Karpas-422 (cell line): ENCODE measurements around the gene C4A. TPM values are rescaled to one million over a fixed set of nuclear protein-coding genes. Genes with fewer than 3 reads are reported as not detected.
A peak's percentile ranks its signal among the peaks of the same experiment; 100 is the strongest.

Source experiments
- DNase-seq: peaks from one replicate; pipeline ENCODE4 v3.0.0-alpha.2; 2015
- H2AFZ ChIP-seq: fragments of 200-600 bp; sonication (generic); 2 replicates; pipeline ENCODE4 v1.6.1; 2014; ENCODE audit warnings: antibody characterized with exemption, low read length, mixed read lengths
- H3K27ac ChIP-seq: fragments of 200-600 bp; sonication (generic); 2 replicates; pipeline ENCODE4 v1.5.1; 2014; ENCODE audit warnings: mild to moderate bottlenecking, low read length, moderate library complexity
- H3K27me3 ChIP-seq: fragments of 200-600 bp; sonication (generic); 2 replicates; pipeline ENCODE4 v1.6.1; 2014; ENCODE audit warnings: low read length, mixed read lengths
- H3K36me3 ChIP-seq: fragments of 200-600 bp; sonication (generic); 2 replicates; pipeline ENCODE4 v1.6.1; 2014; ENCODE audit warnings: low read length, mixed read lengths; ENCODE audit not compliant: insufficient read depth
- H3K4me1 ChIP-seq: fragments of 200-600 bp; sonication (generic); 2 replicates; pipeline ENCODE4 v1.6.1; 2014; ENCODE audit warnings: mild to moderate bottlenecking, low read length, mixed read lengths
- H3K4me2 ChIP-seq: fragments of 200-600 bp; sonication (generic); 2 replicates; pipeline ENCODE4 v1.6.1; 2014; ENCODE audit warnings: low read length, low read depth, mild to moderate bottlenecking; ENCODE audit not compliant: poor library complexity, severe bottlenecking
- H3K4me3 ChIP-seq: fragments of 200-600 bp; sonication (generic); 2 replicates; pipeline ENCODE4 v1.5.1; 2014; ENCODE audit warnings: mild to moderate bottlenecking, antibody characterized with exemption, low read length, mixed read lengths
- H3K79me2 ChIP-seq: fragments of 200-600 bp; sonication (generic); 2 replicates; pipeline ENCODE4 v1.6.1; 2014; ENCODE audit warnings: mild to moderate bottlenecking, low read length, mixed read lengths
- H3K9ac ChIP-seq: fragments of 200-600 bp; sonication (generic); 2 replicates; pipeline ENCODE4 v1.6.0; 2014; ENCODE audit warnings: low read length
- H3K9me2 ChIP-seq: fragments of 200-600 bp; sonication (generic), shearing (Covaris generic); replicated peaks from 2 replicates; pipeline ENCODE4 v1.6.0; 2014; ENCODE audit warnings: mild to moderate bottlenecking, low read length, moderate library complexity; ENCODE audit not compliant: insufficient read depth
- H3K9me3 ChIP-seq: fragments of 300-700, 200-600 bp; sonication (generic); 2 replicates; pipeline ENCODE4 v1.6.1; 2014; ENCODE audit warnings: low read length, mixed read lengths
- H4K20me1 ChIP-seq: fragments of 200-600 bp; sonication (generic); 2 replicates; pipeline ENCODE4 v1.6.1; 2014; ENCODE audit warnings: mild to moderate bottlenecking, antibody characterized with exemption, low read length, low read depth; ENCODE audit not compliant: insufficient read depth
- total RNA-seq: library from RNA; depleted of rRNA; stranded (reverse); fragments of >200 nt; shearing (Covaris generic); gene quantifications from 2 replicates; pipeline ENCODE4 v1.2.3, GENCODE V29; 2014; ENCODE audit warnings: low replicate concordance

Gene C4A
- total RNA-seq, 1 experiment from 2014 or later: 2.9 TPM

DNA sequence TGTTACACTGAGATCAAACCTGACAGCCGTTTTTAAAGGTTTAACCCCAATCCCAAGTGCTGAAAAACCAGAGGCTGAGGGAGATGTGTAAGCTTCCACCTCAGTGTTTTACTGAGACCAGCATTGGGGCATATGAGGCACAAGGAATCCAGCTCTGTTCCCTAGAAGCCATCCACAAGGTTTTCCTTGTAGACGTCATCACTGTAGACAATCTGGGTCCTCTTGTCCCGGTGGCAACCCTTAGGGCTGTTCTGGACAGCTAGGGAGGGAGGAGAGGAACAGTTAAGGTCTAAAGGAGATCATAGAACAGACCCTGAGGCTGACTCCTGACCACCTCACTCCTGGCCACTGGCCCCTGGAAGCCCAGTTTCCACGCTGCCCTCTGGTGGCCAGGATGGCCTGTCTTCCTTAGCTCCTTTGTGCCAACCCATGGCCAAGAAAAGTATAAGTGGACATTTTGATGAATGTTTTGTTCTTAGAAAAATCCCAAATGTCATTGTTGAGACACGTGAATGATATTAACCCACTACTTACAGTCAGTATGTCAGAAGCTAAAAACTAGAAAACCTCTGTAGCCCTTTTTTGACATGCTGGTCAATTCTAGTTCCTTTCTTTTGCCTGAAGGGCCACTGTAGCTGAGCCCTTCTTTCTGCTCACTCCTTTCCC, 29.6 kb upstream of the C4A start:
- Histone ChIP-seq H3K9ac (no peak overlapping the region), H3K36me3 (peaks cover 22% of the 10 kb centered on the region), H3K4me3 (no peak overlapping the region), H3K79me2 (peaks cover 8% of the 10 kb centered on the region), H3K4me2 (no peak overlapping the region), H3K4me1 (peaks cover under 1% of the 10 kb centered on the region; the same call in 1 of the 2 replicates), H2AFZ (no peak overlapping the region), H3K9me2 (no peaks in the 10 kb centered on the region), H3K27me3 (no peaks in the 10 kb centered on the region), H3K27ac (no peak overlapping the region), H4K20me1 (no peaks in the 10 kb centered on the region), H3K9me3 (no peaks in the 10 kb centered on the region)
- DNase-seq: no peak

DNA sequence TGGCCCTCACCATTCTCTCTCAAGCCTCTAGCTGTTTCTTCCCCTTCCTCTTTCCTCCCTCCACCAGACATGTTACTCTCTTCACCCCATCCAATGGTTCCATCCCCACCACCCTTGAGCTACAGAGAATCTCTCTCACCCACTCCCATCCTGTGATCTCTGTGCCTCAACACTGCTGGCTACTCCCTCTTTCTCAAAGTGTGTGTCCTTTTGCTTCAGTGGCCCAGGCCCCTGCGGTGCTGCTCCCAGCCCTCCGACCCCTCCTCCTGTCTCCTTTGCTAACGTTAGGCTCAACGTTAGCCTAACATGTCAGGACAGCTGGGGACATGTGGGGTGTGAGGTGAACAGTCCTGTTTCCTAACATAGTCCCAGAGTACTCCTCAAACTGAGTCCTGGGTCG, 29.0 kb upstream of the C4A start:
- Histone ChIP-seq H3K79me2 (peaks cover 14% of the 10 kb centered on the region), H3K9me2 (no peaks in the 10 kb centered on the region), H3K4me1 (peaks cover 6% of the 10 kb centered on the region), H3K27me3 (no peaks in the 10 kb centered on the region), H4K20me1 (no peaks in the 10 kb centered on the region), H3K27ac (no peak overlapping the region), H3K36me3 (peaks cover 23% of the 10 kb centered on the region), H3K4me3 (no peak overlapping the region), H3K9ac (no peak overlapping the region), H2AFZ (no peak overlapping the region), H3K9me3 (no peaks in the 10 kb centered on the region), H3K4me2 (no peak overlapping the region)
- no peak for DNase-seq

DNA sequence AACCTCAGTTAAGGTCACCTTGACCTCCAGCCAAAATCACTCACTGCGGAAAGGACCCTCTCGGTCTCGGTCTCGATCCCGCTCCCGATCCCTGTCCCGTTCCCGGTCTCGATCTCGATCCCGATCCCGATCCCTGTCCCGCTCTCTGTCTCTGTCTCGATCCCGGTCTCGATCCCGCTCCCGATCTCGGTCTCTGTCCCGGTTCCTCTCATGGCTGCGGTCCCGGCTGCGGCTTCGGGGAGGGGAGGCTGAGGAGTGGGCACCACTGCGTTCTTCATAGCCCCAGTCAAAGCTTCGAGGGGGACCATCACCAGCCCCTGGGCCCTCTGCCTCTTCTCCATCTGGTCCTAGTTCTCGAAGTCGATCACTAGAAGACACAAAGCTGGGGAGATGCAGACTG, 27.3 kb upstream of the C4A start:
- Histone ChIP-seq H4K20me1 (no peaks in the 10 kb centered on the region), H3K4me3 (no peak overlapping the region), H3K27me3 (no peaks in the 10 kb centered on the region), H2AFZ (no peak overlapping the region), H3K4me2 (no peak overlapping the region), H3K4me1 (peaks cover 11% of the 10 kb centered on the region), H3K9me2 (no peaks in the 10 kb centered on the region), H3K36me3 (peaks cover 23% of the 10 kb centered on the region), H3K79me2 (peaks cover 27% of the 10 kb centered on the region), H3K9me3 (no peaks in the 10 kb centered on the region), H3K27ac (no peak overlapping the region), H3K9ac (no peak overlapping the region)
- DNase-seq: no peak

DNA sequence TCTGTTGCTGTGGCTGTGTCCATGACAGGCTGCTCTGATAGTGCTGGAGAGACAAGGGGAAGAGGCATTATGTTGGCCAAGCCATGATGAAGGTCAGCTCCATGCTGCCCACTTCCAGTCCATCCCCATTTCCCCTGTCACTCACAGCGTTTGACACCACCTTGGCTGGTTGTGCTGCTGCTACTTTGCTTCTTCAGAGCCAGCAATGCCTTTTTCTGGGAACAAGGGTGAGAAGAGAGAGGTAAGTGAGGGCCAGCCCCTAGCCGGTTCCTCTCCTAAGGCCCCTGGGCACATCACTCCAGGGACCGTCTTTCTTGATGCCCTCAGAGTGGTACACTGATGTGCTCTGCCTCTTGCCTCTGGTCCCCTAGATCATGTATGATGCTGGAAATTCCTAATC, 25.1 kb upstream of the C4A start:
- H3K36me3 ChIP-seq: peaks cover 17% of the 10 kb centered on the region
- no peaks in the 10 kb centered on the region for H4K20me1 ChIP-seq
- no peaks in the 10 kb centered on the region for H3K9me2 ChIP-seq
- peaks cover 20% of the 10 kb centered on the region for H3K4me1 ChIP-seq
- H3K79me2 ChIP-seq: peaks cover 43% of the 10 kb centered on the region
- no peaks in the 10 kb centered on the region for H3K9me3 ChIP-seq
- no peak for DNase-seq
- H2AFZ ChIP-seq: no peak overlapping the region
- H3K9ac ChIP-seq: no peak overlapping the region
- no peak overlapping the region for H3K4me2 ChIP-seq
- no peak overlapping the region for H3K27ac ChIP-seq
- no peaks in the 10 kb centered on the region for H3K27me3 ChIP-seq
- H3K4me3 ChIP-seq: no peak overlapping the region

DNA sequence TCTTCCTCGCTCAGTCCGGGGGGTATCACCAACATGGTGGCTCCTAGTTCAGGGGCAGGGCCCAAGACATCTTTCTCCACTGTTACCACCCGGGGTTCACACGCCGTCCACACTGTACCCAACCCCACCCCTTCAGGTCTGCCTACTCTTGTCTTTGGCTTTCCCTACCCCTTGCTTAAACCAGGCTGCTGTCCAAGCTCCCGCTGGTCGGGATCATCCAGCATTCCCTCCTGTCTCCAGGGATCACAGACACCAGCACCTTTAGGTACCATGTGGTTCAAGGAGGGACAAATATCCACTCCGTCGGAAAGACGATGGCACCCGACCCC, 23.5 kb upstream of the C4A start:
- Histone ChIP-seq H2AFZ (peak overlapping the region; percentile 87), H3K79me2 (peaks cover 43% of the 10 kb centered on the region), H3K9me3 (no peaks in the 10 kb centered on the region), H3K4me2 (peak overlapping the region; percentile 82), H4K20me1 (no peaks in the 10 kb centered on the region), H3K9me2 (no peaks in the 10 kb centered on the region), H3K4me1 (peaks cover 20% of the 10 kb centered on the region), H3K4me3 (peak overlapping the region; percentile 98), H3K9ac (peak overlapping the region; percentile 95), H3K27me3 (no peaks in the 10 kb centered on the region), H3K27ac (no peak overlapping the region; the same call in 1 of the 2 replicates), H3K36me3 (peaks cover 18% of the 10 kb centered on the region)
- DNase-seq: no peak

DNA sequence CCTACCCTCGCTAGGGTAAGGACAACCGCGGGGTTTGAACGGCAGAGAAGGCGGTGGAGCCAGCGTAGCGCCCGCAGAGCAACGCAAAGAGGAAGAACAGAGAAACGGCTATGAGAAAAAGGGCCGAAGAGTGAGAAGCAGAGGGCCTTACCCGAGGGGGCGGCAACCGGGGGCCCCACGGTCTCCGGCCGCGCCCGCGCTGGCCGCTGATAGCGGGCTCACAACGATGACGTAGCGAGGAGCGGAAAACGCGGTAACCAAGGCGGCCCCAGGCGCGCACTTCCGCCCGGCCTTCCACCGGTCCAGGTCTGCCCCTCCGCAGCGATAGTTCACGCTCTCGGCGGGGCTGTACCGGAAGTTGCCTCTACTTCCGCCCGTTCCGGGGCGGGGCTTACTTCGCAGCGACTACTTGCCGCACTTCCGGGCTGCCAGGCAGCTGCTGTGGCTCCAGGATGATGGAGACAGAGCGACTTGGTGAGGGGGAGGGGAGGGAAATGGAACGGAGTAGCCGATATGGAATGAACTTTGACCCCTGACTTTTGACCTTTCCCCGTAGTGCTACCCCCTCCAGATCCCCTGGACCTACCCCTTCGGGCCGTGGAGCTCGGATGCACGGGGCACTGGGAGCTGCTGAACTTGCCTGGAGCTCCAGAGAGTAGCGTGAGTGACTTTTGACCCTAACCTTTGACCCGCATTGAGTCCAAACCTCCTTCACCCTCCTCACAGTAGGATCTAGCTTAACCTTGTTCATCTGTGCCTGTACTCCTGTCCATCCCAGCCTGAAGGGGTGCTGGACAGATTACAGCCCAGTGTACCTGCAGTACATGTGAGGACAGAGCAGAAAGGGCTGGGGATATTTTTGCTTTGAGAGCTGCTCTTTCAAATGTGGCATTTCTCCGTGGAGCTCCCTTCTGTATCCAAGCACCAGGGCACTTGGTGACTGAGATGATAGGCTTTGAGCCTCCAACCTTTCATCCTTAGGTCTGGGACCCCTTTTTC, 22.8 kb upstream of the C4A start, which contains the start of the genes NELFE and SKIC2:
TSS of gene NELFE (minus strand) at position 231 of the 999 bp plus-strand sequence. CDS start 525 bp downstream, outside the sequence.
TSS of gene SKIC2 (plus strand) at position 435 of the 999 bp plus-strand sequence. CDS start at position 453, 18 bp downstream.
- Histone ChIP-seq H2AFZ (peak within 1 kb of the TSS; percentile 87), H3K79me2 (peaks cover 43% of the 10 kb centered on the region), H3K27me3 (no peaks in the 10 kb centered on the region)

DNA sequence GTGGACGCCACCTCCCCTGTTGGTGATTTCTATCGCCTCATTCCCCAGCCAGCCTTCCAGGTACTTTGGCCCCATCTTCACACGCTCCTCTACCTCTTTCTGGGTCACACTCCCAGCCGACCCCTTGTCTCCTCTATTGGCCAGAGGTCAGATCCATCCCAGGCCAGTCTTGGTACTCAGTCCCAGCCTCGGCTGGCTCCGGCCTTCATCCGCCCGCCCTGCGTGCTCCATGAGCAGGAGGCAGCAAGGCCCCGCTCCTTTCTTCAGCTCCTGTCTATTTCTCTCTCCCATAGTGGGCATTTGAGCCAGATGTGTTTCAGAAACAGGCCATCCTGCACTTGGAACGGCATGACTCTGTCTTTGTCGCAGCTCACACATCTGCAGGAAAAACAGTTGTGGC, 20.2 kb upstream of the C4A start:
- peaks cover 16% of the 10 kb centered on the region for H3K36me3 ChIP-seq
- H3K4me3 ChIP-seq: no peak overlapping the region
- H3K9me3 ChIP-seq: no peaks in the 10 kb centered on the region
- H3K9me2 ChIP-seq: no peaks in the 10 kb centered on the region
- no peak overlapping the region for H2AFZ ChIP-seq
- H3K4me2 ChIP-seq: no peak overlapping the region
- peaks cover 41% of the 10 kb centered on the region for H3K79me2 ChIP-seq
- no peak for DNase-seq
- H3K9ac ChIP-seq: no peak overlapping the region
- H3K27ac ChIP-seq: no peak overlapping the region
- H4K20me1 ChIP-seq: no peaks in the 10 kb centered on the region
- H3K4me1 ChIP-seq: peaks cover 20% of the 10 kb centered on the region
- H3K27me3 ChIP-seq: no peaks in the 10 kb centered on the region

More for the DNA sequence above, 22.8 kb upstream of the C4A start, which contains the start of the genes NELFE and SKIC2:
- peak; percentile 99 for DNase-seq
- peaks cover 21% of the 10 kb centered on the region for H3K36me3 ChIP-seq
- H3K4me2 ChIP-seq: peak within 1 kb of the TSS; percentile 91
- peak within 1 kb of the TSS; percentile 98 for H3K4me3 ChIP-seq
- no peaks in the 10 kb centered on the region for H3K9me3 ChIP-seq
- peak within 1 kb of the TSS; percentile 95 for H3K9ac ChIP-seq
- peaks cover 20% of the 10 kb centered on the region for H3K4me1 ChIP-seq
- no peaks in the 10 kb centered on the region for H3K9me2 ChIP-seq
- H3K27ac ChIP-seq: no peak within 1 kb of the TSS; the same call in 1 of the 2 replicates
- H4K20me1 ChIP-seq: no peaks in the 10 kb centered on the region

DNA sequence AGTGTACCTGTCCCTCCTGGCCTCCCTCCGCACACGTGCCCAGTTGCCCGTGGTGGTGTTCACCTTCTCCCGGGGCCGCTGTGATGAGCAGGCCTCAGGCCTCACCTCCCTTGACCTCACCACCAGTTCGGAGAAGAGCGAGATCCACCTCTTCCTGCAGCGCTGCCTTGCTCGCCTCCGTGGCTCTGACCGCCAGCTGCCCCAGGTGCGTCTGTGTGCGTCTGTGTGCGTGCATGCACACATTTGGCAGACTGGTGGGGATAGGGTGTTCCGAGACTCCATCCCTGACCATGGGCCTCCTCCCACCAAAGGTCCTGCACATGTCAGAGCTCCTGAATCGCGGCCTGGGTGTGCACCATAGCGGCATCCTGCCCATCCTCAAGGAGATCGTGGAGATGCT, 17.9 kb upstream of the C4A start:
- Histone ChIP-seq H3K9ac (no peak overlapping the region), H3K79me2 (peaks cover 20% of the 10 kb centered on the region), H3K27ac (no peak overlapping the region), H4K20me1 (no peaks in the 10 kb centered on the region), H3K9me2 (no peaks in the 10 kb centered on the region), H3K9me3 (no peaks in the 10 kb centered on the region), H3K4me3 (no peak overlapping the region), H2AFZ (no peak overlapping the region), H3K4me2 (no peak overlapping the region), H3K36me3 (peaks cover 8% of the 10 kb centered on the region; the same call in 1 of the 2 replicates), H3K27me3 (no peaks in the 10 kb centered on the region), H3K4me1 (peaks cover 11% of the 10 kb centered on the region)
- no peak for DNase-seq
